GM21423 (cell line): ENCODE measurements around the gene DNAJB9.
"Not testable (repeated sequence)": the region's sequence is repeated elsewhere in the genome, so short reads cannot be mapped to it uniquely, and the experiment has no call there.

Experiments
- ATAC-seq: cut with Tn5 transposase; IDR thresholded peaks from one replicate; pipeline ENCODE4 v1.9.1; 2021; ENCODE audit warnings: mild to moderate bottlenecking, moderate library complexity; ENCODE audit not compliant: unreplicated experiment

DNAJB9 gene

GRCh38 chr7:108569381-108570145, at the start of gene DNAJB9, which contains the start of gene THAP5:
TSS of gene DNAJB9 (plus strand) at chr7:108569874. CDS start at chr7:108571727, 1,853 bp downstream.
TSS of gene THAP5 (minus strand) at chr7:108569706. CDS start at chr7:108569569, 137 bp downstream.
- peak; percentile 93 for ATAC-seq

GRCh38 chr7:108522780-108523179, 46.9 kb upstream of the DNAJB9 start:
- ATAC-seq = no peak

GRCh38 chr7:108525327-108525984, 44.2 kb upstream of the DNAJB9 start:
- ATAC-seq = peak; percentile 43

GRCh38 chr7:108525985-108526767, 43.5 kb upstream of the DNAJB9 start, which contains the start of gene PNPLA8:
TSS of gene PNPLA8 (minus strand) at chr7:108526135. CDS start at chr7:108515491, 10,644 bp downstream.
- peak; percentile 93 for ATAC-seq

GRCh38 chr7:108526768-108527017, 43.0 kb upstream of the DNAJB9 start:
- no peak for ATAC-seq

GRCh38 chr7:108528183-108528712, 41.4 kb upstream of the DNAJB9 start:
- no peak for ATAC-seq

GRCh38 chr7:108529341-108529740, 40.3 kb upstream of the DNAJB9 start:
- no peak for ATAC-seq

DNA sequence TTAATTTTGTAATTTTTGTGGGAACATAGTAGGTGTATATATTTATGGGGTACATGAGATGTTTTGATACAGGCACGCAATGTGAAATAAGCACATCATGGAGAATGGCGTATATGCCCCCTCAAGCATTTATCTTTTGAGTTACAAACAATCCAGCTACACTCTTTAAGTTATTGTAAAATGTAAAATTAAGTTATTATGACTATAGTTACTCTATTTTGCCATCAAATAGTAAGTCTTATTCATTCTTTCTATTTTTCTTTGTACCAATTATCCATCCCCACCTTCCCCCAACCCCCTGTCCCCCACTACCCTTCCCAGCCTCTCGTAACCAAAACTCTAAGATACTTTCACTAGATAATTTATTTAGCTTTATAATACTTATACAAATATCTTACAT, 36.0 kb upstream of the DNAJB9 start:
- ATAC-seq = no peak

- no peak for ATAC-seq
These were observed 34.4 kb upstream of the DNAJB9 start for GRCh38 chr7:108535257-108535656.

DNA sequence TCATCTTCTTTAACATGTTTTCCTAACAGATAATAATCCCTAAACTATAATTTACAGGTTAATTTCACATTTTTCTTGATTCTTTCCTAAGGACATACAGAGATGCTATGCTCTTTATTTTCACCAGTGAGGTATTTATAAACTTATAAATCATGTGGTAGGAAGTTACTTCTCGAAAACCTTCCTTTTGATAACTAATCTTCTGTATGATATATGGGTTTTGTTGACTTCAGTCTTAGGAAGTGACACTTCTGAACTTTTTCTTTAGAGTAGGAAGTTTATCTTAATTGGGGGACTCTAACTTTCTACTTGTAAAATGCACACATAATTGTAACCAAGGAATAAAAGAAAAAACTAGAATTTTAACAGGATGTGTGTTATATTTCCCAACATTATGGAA, 33.9 kb upstream of the DNAJB9 start:
- no peak for ATAC-seq

- no peak for ATAC-seq
These were observed 32.4 kb upstream of the DNAJB9 start for GRCh38 chr7:108537229-108537628.

- ATAC-seq = not testable (repeated sequence)
These were observed 31.4 kb upstream of the DNAJB9 start for GRCh38 chr7:108538236-108538635.

DNA sequence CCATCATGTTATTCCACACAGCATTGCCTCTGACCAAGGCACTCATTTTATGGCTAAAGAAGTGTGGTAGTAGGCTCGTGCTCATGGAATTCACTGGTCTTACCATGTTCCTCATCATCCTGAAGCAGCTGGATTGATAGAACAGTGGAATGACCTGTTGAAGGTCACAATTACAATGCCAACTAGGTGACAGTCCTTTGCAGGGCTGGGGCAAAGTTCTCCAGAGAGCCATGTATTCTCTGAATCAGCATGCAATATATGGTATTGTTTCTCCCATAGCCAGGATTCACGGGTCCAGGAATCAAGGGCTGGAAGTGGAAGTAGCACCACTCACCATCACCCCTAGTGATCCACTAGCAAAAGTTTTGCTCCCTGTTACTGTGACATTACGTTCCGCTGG, 31.0 kb upstream of the DNAJB9 start:
- ATAC-seq = not testable (repeated sequence)

DNA sequence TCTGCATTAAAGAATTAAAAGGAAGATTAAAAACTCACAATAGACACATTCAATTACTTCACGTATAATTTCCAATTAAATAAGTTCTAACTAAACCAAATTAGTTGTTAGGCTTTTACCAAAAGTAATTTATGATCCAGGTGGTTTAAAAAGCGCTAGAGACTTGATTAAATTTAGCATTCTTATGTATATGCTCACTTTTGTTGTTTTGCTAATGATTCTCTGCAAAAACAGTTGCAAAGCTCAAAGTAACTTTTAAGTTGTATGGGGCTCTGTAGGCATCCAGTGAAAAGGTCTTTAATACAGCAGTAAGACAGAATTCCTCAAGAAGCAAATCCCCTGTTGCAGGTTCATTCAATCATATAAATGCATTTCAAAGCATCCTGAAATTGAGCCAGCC, 28.2 kb upstream of the DNAJB9 start:
- no peak for ATAC-seq

- not testable (repeated sequence) for ATAC-seq
These were observed 21.4 kb upstream of the DNAJB9 start for GRCh38 chr7:108548141-108548896.

DNA sequence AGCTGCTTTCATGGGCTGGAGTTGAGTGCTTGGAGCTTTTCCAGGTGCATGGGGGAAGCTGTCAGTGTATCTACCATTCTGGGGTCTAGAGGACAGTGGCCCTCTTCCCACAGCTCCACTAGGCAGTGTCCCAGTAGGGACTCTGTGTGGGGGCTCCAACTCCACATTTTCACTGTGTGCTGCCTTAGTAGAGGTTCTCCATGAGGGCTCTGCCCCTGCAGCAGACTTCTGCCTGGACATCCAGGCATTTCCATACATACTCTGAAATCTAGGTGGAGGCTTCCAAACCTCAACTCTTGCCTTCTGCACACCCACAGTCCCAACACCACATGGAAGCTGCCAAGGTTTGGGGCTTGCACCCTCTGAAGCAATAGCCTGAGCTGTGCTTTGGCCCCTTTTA, 13.0 kb upstream of the DNAJB9 start:
- ATAC-seq = not testable (repeated sequence)

- no peak for ATAC-seq
These were observed 12.5 kb upstream of the DNAJB9 start for GRCh38 chr7:108557191-108557590.

DNA sequence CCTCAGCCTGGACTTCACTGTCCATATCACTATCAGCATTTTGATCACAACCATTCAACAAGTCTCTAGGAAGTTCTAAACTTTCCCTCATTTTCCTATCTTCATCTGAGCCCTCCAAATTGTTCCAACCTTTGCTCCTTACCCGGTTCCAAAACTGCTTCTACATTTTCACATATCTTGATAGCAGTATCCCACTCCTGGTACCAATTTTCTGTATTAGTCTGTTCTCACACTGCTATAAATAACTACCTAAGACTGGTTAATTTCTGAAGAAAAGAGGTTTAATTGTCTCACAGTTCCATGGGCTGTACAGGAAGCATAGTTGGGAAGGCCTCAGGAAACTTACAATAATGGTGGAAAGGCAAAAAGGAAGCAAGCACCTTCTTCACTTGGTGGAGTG, 12.1 kb upstream of the DNAJB9 start:
- no peak for ATAC-seq

GRCh38 chr7:108559253-108559652, 10.4 kb upstream of the DNAJB9 start:
- no peak for ATAC-seq

DNA sequence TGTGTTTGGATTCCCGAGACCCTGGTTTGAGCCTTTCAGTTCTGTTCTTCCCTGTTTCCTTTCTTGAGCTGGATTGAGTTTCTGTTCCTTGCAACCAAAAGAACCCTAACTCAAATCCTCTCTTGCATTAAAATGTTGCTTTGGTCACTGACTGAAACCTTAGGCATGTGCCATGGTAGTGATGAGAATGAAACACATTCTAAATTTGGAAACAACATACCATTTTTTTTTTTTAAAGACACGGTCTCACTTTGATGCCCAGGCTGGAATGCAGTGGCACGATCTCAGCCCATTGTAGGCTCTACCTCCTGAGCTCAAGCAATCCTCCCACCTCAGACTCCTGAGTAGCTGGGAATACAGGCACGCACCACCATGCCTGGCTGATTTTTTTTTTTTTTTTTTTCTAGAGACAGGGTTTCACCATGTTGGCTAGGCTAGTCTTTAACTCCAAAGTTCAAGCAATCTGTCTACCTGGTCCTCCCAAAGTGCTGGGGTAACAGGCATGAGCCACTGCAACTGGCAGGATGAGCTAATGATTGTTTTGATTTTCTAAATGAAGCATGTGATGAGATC, 8.5 kb upstream of the DNAJB9 start:
- ATAC-seq = no peak
